ENCODE measurements around the gene FTCD. TPM values are rescaled to one million over a fixed set of nuclear protein-coding genes. Genes with fewer than 3 reads are reported as not detected.

Gene FTCD
- polyA plus RNA-seq, 3 donors, result not detected

GRCh38 chr21:46091118-46091517 is 64.3 kb downstream of the FTCD start:
- no peaks in the 10 kb centered on the region for H3K36me3 Mint-ChIP-seq
- Histone ChIP-seq H3K27me3 (ENCODE audit: control insufficient read depth in 2 of 2, insufficient read depth in 2 of 2, low read length in 2 of 2) (no peaks in the 10 kb centered on the region), H2AFZ (ENCODE audit: insufficient read depth, low read depth, low read length, poor library complexity, severe bottlenecking) (no peak overlapping the region), H3K36me3 (replicated peaks in 1 of 2; ENCODE audit: control insufficient read depth in 1 of 2, insufficient read depth in 2 of 2, low read length in 2 of 2) (no peaks in the 10 kb centered on the region), H3K9ac (ENCODE audit: insufficient read depth, low read length, poor library complexity, severe bottlenecking) (no peak overlapping the region), H3K79me2 (ENCODE audit: insufficient read depth, low read length) (no peaks in the 10 kb centered on the region), H3K9me3 (replicated peaks in 1 of 2; ENCODE audit: control insufficient read depth in 1 of 2, insufficient read depth in 1 of 2, low read length in 2 of 2) (peaks cover 3 to 5% of the 10 kb centered on the region in 2 donors), H3K4me2 (replicated peaks; ENCODE audit: extremely low read depth, low read length, poor library complexity, severe bottlenecking) (no peak overlapping the region), H3K27ac (ENCODE audit: low read depth in 1 of 2, low read length in 2 of 2) (no peak overlapping the region), H4K20me1 (ENCODE audit: insufficient read depth, low read length) (no peaks in the 10 kb centered on the region), H3K4me1 (ENCODE audit: control insufficient read depth in 1 of 2, insufficient read depth in 2 of 2, low read length in 2 of 2) (no peaks in the 10 kb centered on the region), H3K4me3 (replicated peaks in 1 of 3; ENCODE audit: low read depth in 2 of 3, low read length in 3 of 3) (no peak overlapping the region)
- no peak for DNase-seq
- H3K9me3 Mint-ChIP-seq, result peaks cover 12 to 49% (median 19%) of the 10 kb centered on the region in 7 donors
- peaks cover 5 to 8% (median 8%) of the 10 kb centered on the region in 3 donors for H3K27me3 Mint-ChIP-seq (ENCODE audit: low read depth in 3 of 3)
- 93% methylated on average over 4 of the region's 4 CpGs for WGBS (ENCODE audit: insufficient coverage)
- H3K4me3 Mint-ChIP-seq, result no peak overlapping the region
- H3K4me1 Mint-ChIP-seq, result no peaks in the 10 kb centered on the region
- intact Hi-C loops (cut with micrococcal nuclease), result no loop called here
- no peak overlapping the region for H3K27ac Mint-ChIP-seq
- no peak for TF ChIP-seq CTCF (IDR thresholded peaks at IDR 0.05)

- no peak overlapping the region for H2AFZ ChIP-seq (ENCODE audit: insufficient read depth, low read depth, low read length, poor library complexity, severe bottlenecking)
- DNase-seq, result no peak
- H3K4me2 ChIP-seq (replicated peaks; ENCODE audit: extremely low read depth, low read length, poor library complexity, severe bottlenecking), result no peak overlapping the region
- TF ChIP-seq CTCF (IDR thresholded peaks at IDR 0.05), result no peak
- H3K9ac ChIP-seq (ENCODE audit: insufficient read depth, low read length, poor library complexity, severe bottlenecking), result no peak overlapping the region
- Mint-ChIP-seq H3K4me1 (no peaks in the 10 kb centered on the region), H3K27ac (no peak overlapping the region), H3K27me3 (ENCODE audit: low read depth in 3 of 3) (peaks cover 0 to 4% (median 3%) of the 10 kb centered on the region in 3 donors), H3K9me3 (peaks cover 14 to 49% (median 21%) of the 10 kb centered on the region in 7 donors), H3K36me3 (no peaks in the 10 kb centered on the region), H3K4me3 (no peak overlapping the region)
- 60% methylated on average over 1 of the region's 5 CpGs for WGBS (ENCODE audit: insufficient coverage)
- no peak overlapping the region for H3K4me3 ChIP-seq (replicated peaks in 1 of 3; ENCODE audit: low read depth in 2 of 3, low read length in 3 of 3)
- no peak overlapping the region for H3K27ac ChIP-seq (ENCODE audit: low read depth in 1 of 2, low read length in 2 of 2)
- peaks cover 5 to 12% of the 10 kb centered on the region in 2 donors for H3K9me3 ChIP-seq (replicated peaks in 1 of 2; ENCODE audit: control insufficient read depth in 1 of 2, insufficient read depth in 1 of 2, low read length in 2 of 2)
- H3K27me3 ChIP-seq (ENCODE audit: control insufficient read depth in 2 of 2, insufficient read depth in 2 of 2, low read length in 2 of 2), result no peaks in the 10 kb centered on the region
- H3K36me3 ChIP-seq (replicated peaks in 1 of 2; ENCODE audit: control insufficient read depth in 1 of 2, insufficient read depth in 2 of 2, low read length in 2 of 2), result no peaks in the 10 kb centered on the region
- intact Hi-C loops (cut with micrococcal nuclease), result no loop called here
- no peaks in the 10 kb centered on the region for H4K20me1 ChIP-seq (ENCODE audit: insufficient read depth, low read length)
- no peaks in the 10 kb centered on the region for H3K4me1 ChIP-seq (ENCODE audit: control insufficient read depth in 1 of 2, insufficient read depth in 2 of 2, low read length in 2 of 2)
- H3K79me2 ChIP-seq (ENCODE audit: insufficient read depth, low read length), result no peaks in the 10 kb centered on the region
These were observed 66.1 kb downstream of the FTCD start for GRCh38 chr21:46089285-46089684.

Data from CD14-positive monocyte (primary cell).